HepG2 (cell line): ENCODE data around the gene VPS37D. TPM values are rescaled to one million over a fixed set of nuclear protein-coding genes. Genes with fewer than 3 reads are reported as not detected.

Source experiments
- IRX3 ChIP-seq: sonication (generic); formaldehyde crosslinking; IDR thresholded peaks from 2 replicates; pipeline ENCODE4 v1.8.1; 2023; ENCODE audit warnings: mild to moderate bottlenecking, low read depth, missing genetic modification reagents, borderline replicate concordance
- ISL2 ChIP-seq: sonication (generic); formaldehyde crosslinking; IDR thresholded peaks from 2 replicates; pipeline ENCODE4 v1.5.0; 2020; ENCODE audit warnings: missing genetic modification reagents
- MTF2 ChIP-seq: sonication (generic); formaldehyde crosslinking; IDR thresholded peaks from 2 replicates; pipeline ENCODE4 v1.5.0; 2020; ENCODE audit warnings: missing genetic modification reagents, borderline replicate concordance
- RAD21 ChIP-seq: fragments of 450-650 bp; formaldehyde crosslinking; IDR thresholded peaks from 2 replicates; pipeline ENCODE4 v1.5.0; 2020; ENCODE audit warnings: mild to moderate bottlenecking
- RFXANK ChIP-seq: IDR thresholded peaks from 2 replicates; pipeline ENCODE4 v1.6.1; 2016
- RFXAP ChIP-seq: sonication (generic); formaldehyde crosslinking; IDR thresholded peaks from 2 replicates; pipeline ENCODE4 v1.4.0; 2020; ENCODE audit warnings: missing genetic modification reagents, borderline replicate concordance
- SAP130 ChIP-seq: IDR thresholded peaks from 2 replicates; pipeline ENCODE4 v1.6.1; 2016; ENCODE audit warnings: low read depth
- SRF ChIP-seq: IDR thresholded peaks from 2 replicates; pipeline ENCODE4 v1.6.1; 2011; ENCODE audit warnings: mild to moderate bottlenecking, low read depth, low read length, moderate library complexity
- STAG1 ChIP-seq: sonication (generic); formaldehyde crosslinking; IDR thresholded peaks from 2 replicates; pipeline ENCODE4 v1.4.0; 2020; ENCODE audit warnings: missing genetic modification reagents
- ZNF34 ChIP-seq: sonication (generic); formaldehyde crosslinking; IDR thresholded peaks from 2 replicates; pipeline ENCODE4 v1.4.0; 2020; ENCODE audit warnings: mild to moderate bottlenecking, missing genetic modification reagents, borderline replicate concordance
- ZNF350 ChIP-seq: sonication (generic); formaldehyde crosslinking; IDR thresholded peaks from 2 replicates; pipeline ENCODE4 v1.4.0; 2020; ENCODE audit warnings: mild to moderate bottlenecking, low read depth, missing genetic modification reagents, borderline replicate concordance
- ZNF446 ChIP-seq: sonication (generic); formaldehyde crosslinking; IDR thresholded peaks from 2 replicates; pipeline ENCODE4 v1.5.0; 2020; ENCODE audit warnings: mild to moderate bottlenecking, missing genetic modification reagents
- ZNF605 ChIP-seq: sonication (generic); formaldehyde crosslinking; IDR thresholded peaks from 2 replicates; pipeline ENCODE4 v1.8.0; 2022; ENCODE audit warnings: mild to moderate bottlenecking, missing genetic modification reagents
- polyA plus RNA-seq, 8 experiments: library from polyadenylated mRNA; depleted of rRNA in 3 of 8; stranded (reverse) in 7 of 8; unstranded in 1 of 8; fragments of >200 nt; fragmentation: Illumina TruSeq in 4 of 8; extraction: Trizol in 4 of 8; gene quantifications; 2 replicates each; pipeline versions ENCODE4 v1.2.1 to v1.2.3, GENCODE V29; 2011 to 2016; ENCODE audit warnings: low read depth in 4 of 8, missing spikeins in 1 of 8, mixed read lengths in 1 of 8; ENCODE audit not compliant: insufficient read depth in 1 of 8
- total RNA-seq, 5 experiments: library from RNA; depleted of rRNA; stranded (reverse); fragments of >200 nt; fragmentation: Illumina TruSeq; extraction: Trizol; gene quantifications; 2 replicates each; pipeline ENCODE4 v1.2.3, GENCODE V29; 2016; ENCODE audit warnings: low read depth in 1 of 5
- TF ChIP-seq, protein P1 (sequence below): sonication (generic); formaldehyde crosslinking; IDR thresholded peaks from 2 replicates; pipeline ENCODE4 v1.4.0; 2020; ENCODE audit warnings: mild to moderate bottlenecking, missing genetic modification reagents
- TF ChIP-seq, protein P2 (sequence below): sonication (generic); formaldehyde crosslinking; IDR thresholded peaks from 2 replicates; pipeline ENCODE4 v1.8.0; 2022; ENCODE audit warnings: missing genetic modification reagents, mild to moderate bottlenecking, moderate library complexity, borderline replicate concordance
- TF ChIP-seq, protein P3 (sequence below): sonication (generic); formaldehyde crosslinking; IDR thresholded peaks from 2 replicates; pipeline ENCODE4 v1.4.0; 2020; ENCODE audit warnings: missing genetic modification reagents
- TF ChIP-seq, protein P4 (sequence below): sonication (generic); formaldehyde crosslinking; IDR thresholded peaks from 2 replicates; pipeline ENCODE4 v1.5.0; 2020; ENCODE audit warnings: missing genetic modification reagents

VPS37D gene
- total and polyA plus RNA-seq, 2 of the 13 experiments (the other 11 are each of a cell fraction or from before 2014, with no cell fraction given) = 3.8 to 6.3 TPM

DNA sequence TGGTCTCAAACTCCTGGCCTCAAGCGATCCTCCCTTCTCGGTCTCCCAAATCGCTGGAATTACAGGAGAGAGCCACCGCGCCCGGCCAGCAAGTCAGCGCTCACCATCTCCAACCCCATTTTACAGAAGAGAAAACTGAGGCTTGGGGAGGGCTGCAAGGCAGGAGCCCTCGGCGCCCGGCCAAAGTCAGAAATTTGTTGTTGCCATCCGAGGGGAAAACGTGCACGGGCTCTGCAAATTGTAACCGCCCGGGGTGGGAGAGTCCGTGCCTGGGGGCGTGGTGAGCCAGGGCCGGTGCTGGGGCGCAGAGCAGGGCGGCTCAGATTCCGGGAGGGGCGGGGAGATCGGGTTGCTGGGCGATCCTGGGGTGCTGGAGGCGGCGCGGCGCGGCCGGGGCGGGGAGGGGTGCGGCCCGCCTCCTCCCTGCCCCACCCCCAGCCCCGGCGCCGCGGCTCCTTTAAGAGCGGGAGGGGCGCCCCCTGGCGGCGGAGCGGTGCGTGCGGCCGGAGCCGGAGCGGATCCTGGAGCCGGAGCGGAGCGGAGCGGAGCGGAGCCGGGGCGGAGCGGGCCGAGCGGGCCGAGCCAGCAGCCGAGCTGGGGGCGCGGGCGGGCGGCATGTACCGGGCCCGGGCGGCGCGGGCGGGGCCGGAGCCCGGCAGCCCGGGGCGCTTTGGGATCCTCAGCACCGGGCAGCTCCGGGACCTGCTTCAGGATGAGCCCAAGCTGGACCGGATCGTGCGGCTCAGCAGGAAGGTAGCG is at the start of gene VPS37D (continued):
- TF ChIP-seq, protein P1, sequence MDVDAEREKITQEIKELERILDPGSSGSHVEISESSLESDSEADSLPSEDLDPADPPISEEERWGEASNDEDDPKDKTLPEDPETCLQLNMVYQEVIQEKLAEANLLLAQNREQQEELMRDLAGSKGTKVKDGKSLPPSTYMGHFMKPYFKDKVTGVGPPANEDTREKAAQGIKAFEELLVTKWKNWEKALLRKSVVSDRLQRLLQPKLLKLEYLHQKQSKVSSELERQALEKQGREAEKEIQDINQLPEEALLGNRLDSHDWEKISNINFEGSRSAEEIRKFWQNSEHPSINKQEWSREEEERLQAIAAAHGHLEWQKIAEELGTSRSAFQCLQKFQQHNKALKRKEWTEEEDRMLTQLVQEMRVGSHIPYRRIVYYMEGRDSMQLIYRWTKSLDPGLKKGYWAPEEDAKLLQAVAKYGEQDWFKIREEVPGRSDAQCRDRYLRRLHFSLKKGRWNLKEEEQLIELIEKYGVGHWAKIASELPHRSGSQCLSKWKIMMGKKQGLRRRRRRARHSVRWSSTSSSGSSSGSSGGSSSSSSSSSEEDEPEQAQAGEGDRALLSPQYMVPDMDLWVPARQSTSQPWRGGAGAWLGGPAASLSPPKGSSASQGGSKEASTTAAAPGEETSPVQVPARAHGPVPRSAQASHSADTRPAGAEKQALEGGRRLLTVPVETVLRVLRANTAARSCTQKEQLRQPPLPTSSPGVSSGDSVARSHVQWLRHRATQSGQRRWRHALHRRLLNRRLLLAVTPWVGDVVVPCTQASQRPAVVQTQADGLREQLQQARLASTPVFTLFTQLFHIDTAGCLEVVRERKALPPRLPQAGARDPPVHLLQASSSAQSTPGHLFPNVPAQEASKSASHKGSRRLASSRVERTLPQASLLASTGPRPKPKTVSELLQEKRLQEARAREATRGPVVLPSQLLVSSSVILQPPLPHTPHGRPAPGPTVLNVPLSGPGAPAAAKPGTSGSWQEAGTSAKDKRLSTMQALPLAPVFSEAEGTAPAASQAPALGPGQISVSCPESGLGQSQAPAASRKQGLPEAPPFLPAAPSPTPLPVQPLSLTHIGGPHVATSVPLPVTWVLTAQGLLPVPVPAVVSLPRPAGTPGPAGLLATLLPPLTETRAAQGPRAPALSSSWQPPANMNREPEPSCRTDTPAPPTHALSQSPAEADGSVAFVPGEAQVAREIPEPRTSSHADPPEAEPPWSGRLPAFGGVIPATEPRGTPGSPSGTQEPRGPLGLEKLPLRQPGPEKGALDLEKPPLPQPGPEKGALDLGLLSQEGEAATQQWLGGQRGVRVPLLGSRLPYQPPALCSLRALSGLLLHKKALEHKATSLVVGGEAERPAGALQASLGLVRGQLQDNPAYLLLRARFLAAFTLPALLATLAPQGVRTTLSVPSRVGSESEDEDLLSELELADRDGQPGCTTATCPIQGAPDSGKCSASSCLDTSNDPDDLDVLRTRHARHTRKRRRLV = no peak
- TF ChIP-seq, protein P2, sequence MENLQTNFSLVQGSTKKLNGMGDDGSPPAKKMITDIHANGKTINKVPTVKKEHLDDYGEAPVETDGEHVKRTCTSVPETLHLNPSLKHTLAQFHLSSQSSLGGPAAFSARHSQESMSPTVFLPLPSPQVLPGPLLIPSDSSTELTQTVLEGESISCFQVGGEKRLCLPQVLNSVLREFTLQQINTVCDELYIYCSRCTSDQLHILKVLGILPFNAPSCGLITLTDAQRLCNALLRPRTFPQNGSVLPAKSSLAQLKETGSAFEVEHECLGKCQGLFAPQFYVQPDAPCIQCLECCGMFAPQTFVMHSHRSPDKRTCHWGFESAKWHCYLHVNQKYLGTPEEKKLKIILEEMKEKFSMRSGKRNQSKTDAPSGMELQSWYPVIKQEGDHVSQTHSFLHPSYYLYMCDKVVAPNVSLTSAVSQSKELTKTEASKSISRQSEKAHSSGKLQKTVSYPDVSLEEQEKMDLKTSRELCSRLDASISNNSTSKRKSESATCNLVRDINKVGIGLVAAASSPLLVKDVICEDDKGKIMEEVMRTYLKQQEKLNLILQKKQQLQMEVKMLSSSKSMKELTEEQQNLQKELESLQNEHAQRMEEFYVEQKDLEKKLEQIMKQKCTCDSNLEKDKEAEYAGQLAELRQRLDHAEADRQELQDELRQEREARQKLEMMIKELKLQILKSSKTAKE = no peak
- TF ChIP-seq IRX3 (CRISPR knock-in tag) (no peak), RFXANK (no peak), ISL2 (CRISPR knock-in tag) (0 out of 2 replicates have a peak, but pooled peaks have one; percentile 23), SRF (0 out of 2 replicates have a peak, but pooled peaks have one; percentile 18), ZNF605 (CRISPR knock-in tag) (0 out of 2 replicates have a peak, but pooled peaks have one; percentile 32), ZNF446 (no peak), STAG1 (peak; percentile 63), SAP130 (CRISPR knock-in tag) (peak; percentile 82), RFXAP (CRISPR knock-in tag) (peak; percentile 40; the same call in 1 of the 2 replicates), MTF2 (CRISPR knock-in tag) (no peak), RAD21 (CRISPR knock-in tag) (peak; percentile 97), ZNF350 (CRISPR knock-in tag) (no peak), ZNF34 (CRISPR knock-in tag) (no peak)
- TF ChIP-seq, protein P3, sequence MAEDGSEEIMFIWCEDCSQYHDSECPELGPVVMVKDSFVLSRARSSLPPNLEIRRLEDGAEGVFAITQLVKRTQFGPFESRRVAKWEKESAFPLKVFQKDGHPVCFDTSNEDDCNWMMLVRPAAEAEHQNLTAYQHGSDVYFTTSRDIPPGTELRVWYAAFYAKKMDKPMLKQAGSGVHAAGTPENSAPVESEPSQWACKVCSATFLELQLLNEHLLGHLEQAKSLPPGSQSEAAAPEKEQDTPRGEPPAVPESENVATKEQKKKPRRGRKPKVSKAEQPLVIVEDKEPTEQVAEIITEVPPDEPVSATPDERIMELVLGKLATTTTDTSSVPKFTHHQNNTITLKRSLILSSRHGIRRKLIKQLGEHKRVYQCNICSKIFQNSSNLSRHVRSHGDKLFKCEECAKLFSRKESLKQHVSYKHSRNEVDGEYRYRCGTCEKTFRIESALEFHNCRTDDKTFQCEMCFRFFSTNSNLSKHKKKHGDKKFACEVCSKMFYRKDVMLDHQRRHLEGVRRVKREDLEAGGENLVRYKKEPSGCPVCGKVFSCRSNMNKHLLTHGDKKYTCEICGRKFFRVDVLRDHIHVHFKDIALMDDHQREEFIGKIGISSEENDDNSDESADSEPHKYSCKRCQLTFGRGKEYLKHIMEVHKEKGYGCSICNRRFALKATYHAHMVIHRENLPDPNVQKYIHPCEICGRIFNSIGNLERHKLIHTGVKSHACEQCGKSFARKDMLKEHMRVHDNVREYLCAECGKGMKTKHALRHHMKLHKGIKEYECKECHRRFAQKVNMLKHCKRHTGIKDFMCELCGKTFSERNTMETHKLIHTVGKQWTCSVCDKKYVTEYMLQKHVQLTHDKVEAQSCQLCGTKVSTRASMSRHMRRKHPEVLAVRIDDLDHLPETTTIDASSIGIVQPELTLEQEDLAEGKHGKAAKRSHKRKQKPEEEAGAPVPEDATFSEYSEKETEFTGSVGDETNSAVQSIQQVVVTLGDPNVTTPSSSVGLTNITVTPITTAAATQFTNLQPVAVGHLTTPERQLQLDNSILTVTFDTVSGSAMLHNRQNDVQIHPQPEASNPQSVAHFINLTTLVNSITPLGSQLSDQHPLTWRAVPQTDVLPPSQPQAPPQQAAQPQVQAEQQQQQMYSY (CRISPR knock-in tag) = peak; percentile 98
- TF ChIP-seq, protein P4, sequence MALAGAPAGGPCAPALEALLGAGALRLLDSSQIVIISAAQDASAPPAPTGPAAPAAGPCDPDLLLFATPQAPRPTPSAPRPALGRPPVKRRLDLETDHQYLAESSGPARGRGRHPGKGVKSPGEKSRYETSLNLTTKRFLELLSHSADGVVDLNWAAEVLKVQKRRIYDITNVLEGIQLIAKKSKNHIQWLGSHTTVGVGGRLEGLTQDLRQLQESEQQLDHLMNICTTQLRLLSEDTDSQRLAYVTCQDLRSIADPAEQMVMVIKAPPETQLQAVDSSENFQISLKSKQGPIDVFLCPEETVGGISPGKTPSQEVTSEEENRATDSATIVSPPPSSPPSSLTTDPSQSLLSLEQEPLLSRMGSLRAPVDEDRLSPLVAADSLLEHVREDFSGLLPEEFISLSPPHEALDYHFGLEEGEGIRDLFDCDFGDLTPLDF (CRISPR knock-in tag) = no peak
